ENCODE results near the gene MMEL1. TPM values are rescaled to one million over a fixed set of nuclear protein-coding genes. Genes with fewer than 3 reads are reported as not detected.

The MMEL1 gene
- total and polyA plus RNA-seq, 2 of the 13 experiments (the other 11 are each of a cell fraction or from before 2014, with no cell fraction given) = 0.48 TPM; not detected in 1

DNA sequence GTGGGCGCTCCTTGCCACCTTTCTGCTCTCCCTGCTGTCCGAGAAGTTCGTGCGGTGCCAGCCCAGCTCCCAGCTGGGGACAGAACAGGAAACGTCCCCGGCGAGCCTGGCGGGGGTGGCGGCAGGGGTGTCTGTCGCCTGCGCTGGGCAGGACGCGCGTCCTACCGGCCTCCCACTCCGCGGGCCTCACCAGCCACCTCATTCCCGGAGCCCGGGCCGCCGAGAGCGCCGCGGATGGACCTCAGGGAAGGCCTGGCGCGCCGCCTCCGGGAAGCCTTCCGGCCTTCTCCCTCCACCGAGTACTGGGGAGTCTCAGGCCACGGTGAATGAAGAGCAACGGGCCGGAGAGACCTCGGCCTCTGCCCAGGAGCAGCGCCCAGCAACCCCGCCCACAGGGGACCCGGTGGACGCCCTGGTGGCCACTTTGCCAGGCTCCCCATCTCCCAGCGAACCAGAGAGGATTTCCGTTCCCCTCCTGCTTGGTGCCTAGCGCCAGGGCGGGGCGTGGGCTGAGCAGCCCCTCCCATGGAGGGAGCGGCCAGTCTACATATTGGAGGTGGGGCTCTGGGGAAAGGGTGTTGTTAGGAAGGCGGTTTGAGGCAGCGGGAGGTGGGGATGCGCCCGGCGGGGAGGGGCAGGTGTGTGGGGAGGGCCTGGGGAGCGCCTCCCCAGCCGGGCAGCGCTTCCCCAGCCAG, 86.2 kb downstream of the MMEL1 start (continued):
- TF ChIP-seq ZNF280B (CRISPR knock-in tag; IDR thresholded peaks at IDR 0.05; ENCODE audit: borderline replicate concordance) = no peak
- no peak for TF ChIP-seq STAT5B (CRISPR knock-in tag; IDR thresholded peaks at IDR 0.05)
- no peak for TF ChIP-seq SSRP1 (CRISPR knock-in tag; IDR thresholded peaks at IDR 0.05)
- TF ChIP-seq USF2 (IDR thresholded peaks at IDR 0.05; ENCODE audit: low read depth, low read length) = no peak
- TF ChIP-seq USF2 (CRISPR knock-in tag; IDR thresholded peaks at IDR 0.05; ENCODE audit: borderline replicate concordance) = no peak
- no peak for TF ChIP-seq RBAK (CRISPR knock-in tag; IDR thresholded peaks at IDR 0.05)
- TF ChIP-seq NAIF1 (CRISPR knock-in tag; IDR thresholded peaks at IDR 0.05; ENCODE audit: borderline replicate concordance) = no peak
- peak; percentile 67 for TF ChIP-seq GABPB1 (CRISPR knock-in tag; IDR thresholded peaks at IDR 0.05)
- TF ChIP-seq KDM4B (CRISPR knock-in tag; IDR thresholded peaks at IDR 0.05) = no peak
- TF ChIP-seq ZNF557 (CRISPR knock-in tag; IDR thresholded peaks at IDR 0.05) = no peak
- TF ChIP-seq FOXO1 (CRISPR knock-in tag; IDR thresholded peaks at IDR 0.05) = no peak
- TF ChIP-seq MIER2 (CRISPR knock-in tag; IDR thresholded peaks at IDR 0.05) = no peak
- TF ChIP-seq ZNF569 (CRISPR knock-in tag; IDR thresholded peaks at IDR 0.05; ENCODE audit: borderline replicate concordance) = no peak
- no peak for TF ChIP-seq NR2F6 (IDR thresholded peaks at IDR 0.05)
- 0 out of 2 replicates have a peak, but pooled peaks have one; percentile 13 for TF ChIP-seq NR2F6 (CRISPR knock-in tag; IDR thresholded peaks at IDR 0.05)
- no peak for TF ChIP-seq MXD4 (CRISPR knock-in tag; IDR thresholded peaks at IDR 0.05)
- 0 out of 2 replicates have a peak, but pooled peaks have one; percentile 15 for TF ChIP-seq ZNF329 (CRISPR knock-in tag; IDR thresholded peaks at IDR 0.05; ENCODE audit: low read depth)
- TF ChIP-seq TFAP4 (IDR thresholded peaks at IDR 0.05; ENCODE audit: borderline replicate concordance, low read depth) = no peak
- TF ChIP-seq SIX4 (CRISPR knock-in tag; IDR thresholded peaks at IDR 0.05) = no peak

Data from HepG2 (cell line).